ENCODE data around the gene LOXL3. TPM values are rescaled to one million over a fixed set of nuclear protein-coding genes. Genes with fewer than 3 reads are reported as not detected.

LOXL3 gene
- 0.22 to 0.37 TPM (median 0.33 TPM) in 5 replicates for total RNA-seq (2022; extraction: Qiagen RNA extraction)

GRCh38 chr2:74553892-74554819 is at the start of gene LOXL3, which contains the start of gene DOK1:
Gene LOXL3 (minus strand): TSS chr2:74553942. CDS start chr2:74552634, 1,308 bp downstream.
Gene DOK1 (plus strand): TSS chr2:74554720. CDS start chr2:74554755, 35 bp downstream.

GRCh38 chr2:74529357-74530238 is 24.1 kb downstream of the LOXL3 start, which contains the start of the genes AUP1 and HTRA2:
Gene AUP1 (minus strand): TSS chr2:74529706. CDS start chr2:74529629, 77 bp downstream.
Gene HTRA2 (plus strand): TSS chr2:74529933. CDS start chr2:74530007, 74 bp downstream.

GRCh38 chr2:74525717-74526648 is 27.8 kb downstream of the LOXL3 start, which contains the start of gene DQX1:
Gene DQX1 (minus strand): TSS chr2:74526231. CDS start chr2:74525729, 502 bp downstream.

DNA sequence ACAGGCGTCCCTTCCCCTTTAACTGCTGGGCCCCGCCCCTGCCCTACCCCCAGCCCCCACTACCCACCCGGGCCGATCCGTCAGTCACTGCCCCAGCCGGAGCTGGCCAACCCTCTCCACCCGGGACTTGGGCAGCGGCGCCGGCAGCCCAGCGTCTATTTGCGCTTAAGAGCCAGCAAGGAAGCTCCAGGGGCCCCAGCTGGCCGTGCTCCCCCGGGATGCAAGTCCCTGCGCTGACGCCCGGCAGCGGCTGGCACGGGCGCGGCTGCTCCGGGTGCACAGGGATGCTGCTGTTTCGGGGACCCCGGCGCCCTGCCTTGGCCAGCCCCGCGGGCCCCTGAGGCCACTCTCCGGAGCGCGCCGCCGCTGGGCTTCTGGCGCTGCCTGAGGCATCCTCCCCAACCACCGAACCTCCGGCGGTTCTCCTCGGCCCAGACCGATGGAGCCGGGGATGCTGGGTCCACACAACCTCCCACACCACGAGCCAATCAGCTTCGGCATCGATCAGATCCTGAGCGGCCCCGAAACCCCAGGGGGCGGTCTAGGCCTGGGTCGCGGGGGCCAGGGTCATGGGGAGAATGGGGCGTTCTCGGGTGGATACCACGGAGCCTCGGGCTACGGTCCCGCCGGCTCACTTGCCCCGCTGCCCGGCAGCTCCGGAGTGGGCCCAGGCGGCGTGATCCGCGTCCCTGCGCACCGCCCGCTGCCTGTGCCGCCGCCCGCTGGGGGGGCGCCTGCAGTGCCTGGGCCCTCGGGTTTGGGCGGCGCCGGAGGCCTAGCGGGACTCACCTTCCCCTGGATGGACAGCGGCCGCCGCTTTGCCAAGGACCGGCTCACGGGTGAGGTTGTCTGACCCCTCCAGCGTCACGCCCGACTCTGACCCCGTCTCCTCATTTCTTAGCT is 39.1 kb downstream of the LOXL3 start, which contains the start of gene TLX2:
TLX2 (plus strand) TSS at position 83 of the 903 bp plus-strand sequence; CDS start at position 440, 357 bp downstream.

DNA sequence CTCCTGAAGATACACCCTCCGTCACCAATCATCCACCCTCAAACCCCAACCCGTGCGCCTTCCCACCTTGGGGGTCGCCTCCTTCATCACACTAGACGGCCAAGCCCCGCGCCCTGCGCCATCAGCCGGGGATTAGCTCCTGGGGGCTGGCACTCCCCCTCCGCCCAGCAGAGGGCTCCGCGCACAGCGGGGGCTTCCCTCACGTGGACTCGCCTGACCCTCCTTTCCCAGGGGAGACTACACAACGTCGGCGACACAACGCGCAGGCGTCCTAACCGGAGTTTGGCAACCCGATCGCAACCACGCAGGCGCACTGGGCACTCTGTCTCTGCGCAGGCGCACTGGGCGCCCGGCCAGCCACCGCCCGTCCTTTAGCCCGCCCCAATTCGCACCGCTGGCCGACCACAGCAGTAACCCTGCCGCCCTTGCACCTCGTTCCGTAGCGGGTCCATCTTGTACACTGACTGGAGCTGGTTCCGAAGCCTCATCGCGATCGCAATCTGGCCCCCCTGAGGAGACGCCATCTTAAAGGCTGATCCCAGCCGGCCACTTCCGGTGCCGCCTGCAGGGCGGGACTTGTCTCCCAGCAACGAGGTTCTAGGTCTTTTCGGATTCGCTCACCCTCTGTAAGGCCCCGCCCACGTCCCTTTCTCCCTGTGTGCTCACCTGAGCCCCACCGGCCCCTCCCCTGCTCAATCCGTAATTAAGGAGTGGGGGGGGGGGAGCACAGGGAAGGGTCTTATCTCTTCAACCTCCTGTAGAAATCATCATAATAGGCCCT is 46.4 kb downstream of the LOXL3 start, which contains the start of gene PCGF1:
PCGF1 (minus strand) TSS at position 551 of the 781 bp plus-strand sequence; CDS start at position 524, 27 bp downstream.

GRCh38 chr2:74499267-74499939 is 54.3 kb downstream of the LOXL3 start, which contains the start of gene LBX2:
Gene LBX2 (minus strand): TSS chr2:74499603. CDS start chr2:74499537, 66 bp downstream.

DNA sequence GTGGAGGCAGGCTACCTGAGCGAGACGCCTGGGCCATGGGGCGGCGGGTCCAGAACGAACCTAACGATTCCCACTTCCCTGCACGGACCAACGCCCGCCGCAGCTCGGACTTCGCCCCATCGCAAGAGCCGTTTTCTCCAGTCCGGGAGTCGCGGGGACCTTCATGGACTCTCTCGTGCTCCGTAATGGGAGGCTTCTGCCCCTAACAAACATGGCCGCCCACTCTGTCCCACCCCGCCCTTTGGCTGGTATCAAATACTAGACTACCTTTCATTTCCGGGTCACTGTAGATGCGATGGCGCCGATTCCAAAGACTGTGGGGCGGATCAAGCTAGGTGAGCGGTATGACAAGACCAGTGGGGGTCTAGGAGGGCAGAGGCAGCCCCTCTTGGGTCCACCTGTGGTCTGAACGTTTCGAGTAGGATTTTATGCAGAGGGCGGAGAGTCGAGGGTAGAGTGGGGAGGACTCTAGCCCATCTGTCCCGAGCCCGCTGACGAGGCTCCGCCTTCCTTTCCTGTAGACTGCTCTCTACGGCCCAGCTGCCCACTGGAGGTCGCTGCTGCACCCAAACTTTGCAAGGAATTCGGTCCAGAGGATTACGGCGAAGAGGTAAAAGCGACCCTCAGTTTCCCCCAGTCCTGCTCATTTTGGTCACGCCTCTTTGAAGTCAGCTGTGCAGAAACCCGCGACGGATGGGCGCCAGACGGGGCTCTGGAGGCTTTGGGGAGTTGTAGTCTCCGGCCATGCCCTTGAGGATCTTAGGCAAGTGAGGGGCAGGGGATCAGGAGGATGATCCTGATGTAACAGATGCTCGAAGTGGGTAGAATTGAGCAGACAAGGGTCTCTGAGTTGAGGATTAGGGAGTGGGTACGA is 70.7 kb downstream of the LOXL3 start, which contains the start of the genes CCDC142 and TTC31:
CCDC142 (minus strand) TSS at position 198 of the 874 bp plus-strand sequence; CDS start at position 37, 161 bp downstream.
TTC31 (plus strand) TSS at position 281 of the 874 bp plus-strand sequence; CDS start at position 296, 15 bp downstream.

Other genes starting within 250 kb of the LOXL3 start
- gene SLC4A5, start 210.5 kb downstream of the LOXL3 start, total RNA-seq (2022; extraction: Qiagen RNA extraction): 0.24 to 0.63 TPM (median 0.42 TPM) in 5 replicates
- 102 to 155 TPM (median 147 TPM) in 5 replicates for gene DCTN1, start 173.6 kb downstream of the LOXL3 start, total RNA-seq (2022; extraction: Qiagen RNA extraction)
- gene C2orf81, start 132.3 kb downstream of the LOXL3 start, total RNA-seq (2022; extraction: Qiagen RNA extraction): 2.5 to 4.0 TPM (median 3.3 TPM) in 5 replicates
- gene WDR54, start 132.2 kb downstream of the LOXL3 start, total RNA-seq (2022; extraction: Qiagen RNA extraction): 71.7 to 93.6 TPM (median 91.4 TPM) in 5 replicates
- 19.7 to 29.6 TPM (median 26.0 TPM) in 5 replicates for gene RTKN, start 112.0 kb downstream of the LOXL3 start, total RNA-seq (2022; extraction: Qiagen RNA extraction)
- 53.3 to 59.3 TPM (median 55.7 TPM) in 5 replicates for gene INO80B, start 98.9 kb downstream of the LOXL3 start, total RNA-seq (2022; extraction: Qiagen RNA extraction)
- 46.5 to 91.2 TPM (median 87.8 TPM) in 5 replicates for gene WBP1, start 95.5 kb downstream of the LOXL3 start, total RNA-seq (2022; extraction: Qiagen RNA extraction)
- 38.2 to 57.7 TPM (median 53.4 TPM) in 5 replicates for gene MOGS, start 88.6 kb downstream of the LOXL3 start, total RNA-seq (2022; extraction: Qiagen RNA extraction)
- gene MRPL53, start 81.3 kb downstream of the LOXL3 start, total RNA-seq (2022; extraction: Qiagen RNA extraction): 94.6 to 158 TPM (median 138 TPM) in 5 replicates
- gene CCDC142, start 70.9 kb downstream of the LOXL3 start, total RNA-seq (2022; extraction: Qiagen RNA extraction): 10.8 to 16.9 TPM (median 15.4 TPM) in 5 replicates
- gene TTC31, start 70.9 kb downstream of the LOXL3 start, total RNA-seq (2022; extraction: Qiagen RNA extraction): 15.5 to 20.4 TPM (median 17.6 TPM) in 5 replicates
- 2.5 to 4.4 TPM (median 4.2 TPM) in 5 replicates for gene LBX2, start 54.3 kb downstream of the LOXL3 start, total RNA-seq (2022; extraction: Qiagen RNA extraction)
- gene PCGF1, start 46.2 kb downstream of the LOXL3 start, total RNA-seq (2022; extraction: Qiagen RNA extraction): 31.7 to 39.8 TPM (median 34.6 TPM) in 5 replicates
- gene TLX2, start 39.5 kb downstream of the LOXL3 start, total RNA-seq (2022; extraction: Qiagen RNA extraction): 0.16 to 0.44 TPM (median 0.27 TPM) in 5 replicates
- gene DQX1, start 27.7 kb downstream of the LOXL3 start, total RNA-seq (2022; extraction: Qiagen RNA extraction): 0.06 to 0.16 TPM (median 0.12 TPM) in 5 replicates
- gene AUP1, start 24.2 kb downstream of the LOXL3 start, total RNA-seq (2022; extraction: Qiagen RNA extraction): 187 to 255 TPM (median 247 TPM) in 5 replicates
- gene HTRA2, start 24.0 kb downstream of the LOXL3 start, total RNA-seq (2022; extraction: Qiagen RNA extraction): 34.7 to 45.7 TPM (median 41.8 TPM) in 5 replicates
- gene DOK1, start 778 bp upstream of the LOXL3 start, total RNA-seq (2022; extraction: Qiagen RNA extraction): 3.4 to 5.4 TPM (median 4.5 TPM) in 5 replicates
- not detected in 5 replicates for gene M1AP, start 94.4 kb upstream of the LOXL3 start, total RNA-seq (2022; extraction: Qiagen RNA extraction)
- 8.7 to 13.8 TPM (median 11.1 TPM) in 5 replicates for gene SEMA4F, start 100.3 kb upstream of the LOXL3 start, total RNA-seq (2022; extraction: Qiagen RNA extraction)

All from A549 treated with CORT108297 at 1 μM for 4 hours (cell line).